ENCODE results near the gene ABCA7.

Gene ABCA7

DNA sequence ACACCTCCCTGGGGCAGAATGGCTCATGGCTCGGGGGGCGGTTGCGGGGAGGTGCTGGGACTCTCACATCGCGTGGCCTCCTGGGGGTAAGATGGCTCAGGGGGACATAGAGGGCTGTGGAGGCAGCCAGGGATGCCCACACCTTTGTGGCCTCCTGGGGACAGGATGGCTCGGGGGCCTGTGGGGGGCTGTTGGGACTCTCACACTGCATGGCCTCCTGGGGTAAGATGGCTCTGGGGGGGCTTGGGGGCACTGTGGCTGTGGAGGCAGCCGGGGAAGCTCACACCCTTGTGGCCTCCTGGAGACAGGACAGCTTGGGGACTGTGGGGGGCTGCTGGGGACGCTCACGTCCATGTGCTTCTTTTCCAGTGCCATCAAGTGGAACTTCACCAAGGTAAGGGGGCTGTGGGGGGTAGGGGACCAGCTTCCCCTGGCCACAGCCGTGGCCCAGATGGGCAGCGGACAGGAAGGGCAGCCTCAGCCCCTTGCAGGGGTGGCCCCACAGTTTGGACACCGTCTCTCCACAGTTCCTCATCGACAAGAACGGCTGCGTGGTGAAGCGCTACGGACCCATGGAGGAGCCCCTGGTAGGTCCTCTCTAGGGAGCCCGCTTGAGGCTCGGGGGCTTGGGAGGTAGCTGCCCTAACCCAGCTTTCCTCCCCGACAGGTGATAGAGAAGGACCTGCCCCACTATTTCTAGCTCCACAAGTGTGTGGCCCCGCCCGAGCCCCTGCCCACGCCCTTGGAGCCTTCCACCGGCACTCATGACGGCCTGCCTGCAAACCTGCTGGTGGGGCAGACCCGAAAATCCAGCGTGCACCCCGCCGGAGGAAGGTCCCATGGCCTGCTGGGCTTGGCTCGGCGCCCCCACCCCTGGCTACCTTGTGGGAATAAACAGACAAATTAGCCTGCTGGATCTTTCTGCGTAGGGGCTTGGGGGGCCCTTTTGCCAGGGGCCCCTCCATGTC lies 66.2 kb downstream of the ABCA7 start:
- peaks cover 3% of the 10 kb centered on the region for H3K79me2 ChIP-seq (ENCODE audit: control insufficient read depth, insufficient read depth, low read length, unreplicated experiment)
- H3K4me3 ChIP-seq (ENCODE audit: low read depth, low read length): no peak overlapping the region
- peaks cover 17% of the 10 kb centered on the region for H3K4me1 ChIP-seq (ENCODE audit: control insufficient read depth, insufficient read depth, low read length, unreplicated experiment)
- no peak overlapping the region for H3K27ac ChIP-seq (ENCODE audit: low read depth, low read length)
- H3K27me3 ChIP-seq (ENCODE audit: insufficient read depth, low read length): no peaks in the 10 kb centered on the region
- H2AFZ ChIP-seq (ENCODE audit: low read length, unreplicated experiment): no peak overlapping the region
- peaks cover 2% of the 10 kb centered on the region; the same call in 1 of the 2 replicates for H3K36me3 ChIP-seq (ENCODE audit: insufficient read depth, low read length)

- Histone ChIP-seq H3K4me3 (ENCODE audit: low read depth, low read length) (no peak overlapping the region), H3K79me2 (ENCODE audit: control insufficient read depth, insufficient read depth, low read length, unreplicated experiment) (peaks cover 3% of the 10 kb centered on the region), H3K27me3 (ENCODE audit: insufficient read depth, low read length) (no peaks in the 10 kb centered on the region), H3K36me3 (ENCODE audit: insufficient read depth, low read length) (peaks cover 2% of the 10 kb centered on the region; the same call in 1 of the 2 replicates), H3K4me1 (ENCODE audit: control insufficient read depth, insufficient read depth, low read length, unreplicated experiment) (peaks cover 9% of the 10 kb centered on the region), H3K27ac (ENCODE audit: low read depth, low read length) (no peak overlapping the region), H2AFZ (ENCODE audit: low read length, unreplicated experiment) (no peak overlapping the region)
These were observed 67.1 kb downstream of the ABCA7 start for GRCh38 chr19:1106841-1107660.

- Histone ChIP-seq H3K27me3 (ENCODE audit: insufficient read depth, low read length) (no peaks in the 10 kb centered on the region), H2AFZ (ENCODE audit: low read length, unreplicated experiment) (no peak overlapping the region), H3K36me3 (ENCODE audit: insufficient read depth, low read length) (peaks cover 2% of the 10 kb centered on the region; the same call in 1 of the 2 replicates), H3K79me2 (ENCODE audit: control insufficient read depth, insufficient read depth, low read length, unreplicated experiment) (peaks cover 3% of the 10 kb centered on the region), H3K4me1 (ENCODE audit: control insufficient read depth, insufficient read depth, low read length, unreplicated experiment) (peaks cover 5% of the 10 kb centered on the region), H3K4me3 (ENCODE audit: low read depth, low read length) (no peak overlapping the region), H3K27ac (ENCODE audit: low read depth, low read length) (no peak overlapping the region)
These were observed 67.9 kb downstream of the ABCA7 start for GRCh38 chr19:1107661-1108261.

GRCh38 chr19:1108291-1109031 lies 68.6 kb downstream of the ABCA7 start:
- peaks cover 3% of the 10 kb centered on the region for H3K79me2 ChIP-seq (ENCODE audit: control insufficient read depth, insufficient read depth, low read length, unreplicated experiment)
- no peak overlapping the region for H2AFZ ChIP-seq (ENCODE audit: low read length, unreplicated experiment)
- no peaks in the 10 kb centered on the region for H3K27me3 ChIP-seq (ENCODE audit: insufficient read depth, low read length)
- no peaks in the 10 kb centered on the region for H3K4me1 ChIP-seq (ENCODE audit: control insufficient read depth, insufficient read depth, low read length, unreplicated experiment)
- peaks cover 2% of the 10 kb centered on the region; the same call in 1 of the 2 replicates for H3K36me3 ChIP-seq (ENCODE audit: insufficient read depth, low read length)
- H3K4me3 ChIP-seq (ENCODE audit: low read depth, low read length): no peak overlapping the region
- no peak overlapping the region for H3K27ac ChIP-seq (ENCODE audit: low read depth, low read length)

DNA sequence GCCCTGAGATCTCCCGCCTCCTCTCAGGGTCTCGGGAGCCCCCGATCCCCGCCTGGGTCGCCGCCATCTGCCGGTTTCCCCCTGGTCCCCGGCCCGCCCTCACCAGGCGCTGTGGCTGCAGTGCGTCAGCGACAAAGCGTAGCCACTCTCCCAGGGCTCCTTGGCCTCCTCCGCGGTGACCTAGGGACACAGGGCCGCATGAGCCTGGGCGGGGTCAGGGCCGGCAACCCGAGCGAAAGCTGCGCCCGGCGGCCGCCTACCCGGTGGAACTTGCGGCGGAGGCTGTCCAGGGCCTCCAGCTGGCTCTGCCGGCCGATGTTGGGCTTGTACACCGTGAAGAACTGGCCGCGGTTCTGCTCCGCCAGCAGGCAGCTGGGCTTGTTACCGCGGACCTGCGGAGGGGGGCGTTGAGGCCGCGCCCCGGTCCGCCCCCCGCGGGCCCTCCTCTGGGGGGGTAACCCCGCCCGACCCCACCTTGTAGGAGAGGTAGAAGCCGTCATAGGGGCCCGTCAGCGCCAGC lies 69.2 kb downstream of the ABCA7 start:
- no peak overlapping the region for H3K27ac ChIP-seq (ENCODE audit: low read depth, low read length)
- peaks cover 2% of the 10 kb centered on the region; the same call in 1 of the 2 replicates for H3K36me3 ChIP-seq (ENCODE audit: insufficient read depth, low read length)
- no peaks in the 10 kb centered on the region for H3K4me1 ChIP-seq (ENCODE audit: control insufficient read depth, insufficient read depth, low read length, unreplicated experiment)

DNA sequence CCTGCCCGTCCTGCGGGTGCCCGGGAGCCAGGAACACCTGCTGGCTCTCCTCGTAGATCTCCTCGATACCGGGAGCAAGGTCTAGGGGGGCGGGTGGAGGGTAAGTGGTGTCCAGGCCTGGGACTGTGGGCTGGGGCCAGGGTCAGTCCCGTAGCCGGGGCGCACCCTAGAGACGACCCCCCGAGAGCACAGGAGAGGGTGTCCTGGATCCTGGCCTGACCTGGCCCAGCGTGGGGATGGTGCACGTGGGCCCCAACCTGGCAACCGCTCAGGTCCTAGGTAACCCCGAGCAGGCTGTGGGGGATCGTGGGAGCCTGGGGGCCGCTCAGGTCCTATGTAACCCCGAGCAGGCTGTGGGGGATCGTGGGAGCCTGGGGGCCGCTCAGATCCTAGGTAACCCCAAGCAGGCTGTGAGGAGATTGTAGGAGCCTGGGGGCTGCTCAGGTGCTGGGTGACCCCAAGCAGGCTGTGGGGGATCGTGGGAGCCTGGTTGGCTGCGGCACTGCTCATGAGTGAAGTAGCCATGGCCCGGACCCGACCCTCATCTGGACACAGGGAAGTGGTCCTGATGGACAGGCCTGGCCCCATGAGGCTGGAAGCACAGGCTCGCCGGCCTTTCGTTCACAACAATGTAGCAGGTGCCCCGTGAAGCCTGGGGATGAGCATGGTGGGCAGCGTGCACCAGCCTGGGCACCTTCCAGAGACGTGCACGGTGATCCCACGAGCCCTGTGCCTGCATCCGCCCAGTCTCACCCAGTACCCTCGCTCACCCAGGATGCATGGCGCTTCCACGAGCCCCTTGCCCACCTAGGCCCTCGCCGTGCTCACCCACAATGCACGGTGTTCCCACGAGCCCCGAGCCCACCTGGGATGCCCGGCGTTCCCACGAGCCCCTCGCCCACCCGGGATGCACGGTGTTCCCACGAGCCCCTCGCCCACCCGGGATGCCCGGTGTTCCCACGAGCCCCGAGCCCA lies 70.1 kb downstream of the ABCA7 start:
- H3K4me1 ChIP-seq (ENCODE audit: control insufficient read depth, insufficient read depth, low read length, unreplicated experiment): no peaks in the 10 kb centered on the region
- H3K79me2 ChIP-seq (ENCODE audit: control insufficient read depth, insufficient read depth, low read length, unreplicated experiment): peaks cover 2% of the 10 kb centered on the region
- no peaks in the 10 kb centered on the region for H3K27me3 ChIP-seq (ENCODE audit: insufficient read depth, low read length)
- H3K4me3 ChIP-seq (ENCODE audit: low read depth, low read length): no peak overlapping the region
- peaks cover 2% of the 10 kb centered on the region; the same call in 1 of the 2 replicates for H3K36me3 ChIP-seq (ENCODE audit: insufficient read depth, low read length)
- no peak overlapping the region for H3K27ac ChIP-seq (ENCODE audit: low read depth, low read length)
- H2AFZ ChIP-seq (ENCODE audit: low read length, unreplicated experiment): no peak overlapping the region

More for the DNA sequence above, 69.2 kb downstream of the ABCA7 start:
- Histone ChIP-seq H3K4me3 (ENCODE audit: low read depth, low read length) (no peak overlapping the region), H3K27me3 (ENCODE audit: insufficient read depth, low read length) (no peaks in the 10 kb centered on the region), H3K79me2 (ENCODE audit: control insufficient read depth, insufficient read depth, low read length, unreplicated experiment) (peaks cover 3% of the 10 kb centered on the region), H2AFZ (ENCODE audit: low read length, unreplicated experiment) (no peak overlapping the region)

GRCh38 chr19:1110809-1111640 lies 71.1 kb downstream of the ABCA7 start:
- no peak overlapping the region for H3K4me3 ChIP-seq (ENCODE audit: low read depth, low read length)
- no peak overlapping the region for H2AFZ ChIP-seq (ENCODE audit: low read length, unreplicated experiment)
- peaks cover 2% of the 10 kb centered on the region; the same call in 1 of the 2 replicates for H3K36me3 ChIP-seq (ENCODE audit: insufficient read depth, low read length)
- H3K27me3 ChIP-seq (ENCODE audit: insufficient read depth, low read length): no peaks in the 10 kb centered on the region
- no peaks in the 10 kb centered on the region for H3K79me2 ChIP-seq (ENCODE audit: control insufficient read depth, insufficient read depth, low read length, unreplicated experiment)
- no peaks in the 10 kb centered on the region for H3K4me1 ChIP-seq (ENCODE audit: control insufficient read depth, insufficient read depth, low read length, unreplicated experiment)
- no peak overlapping the region for H3K27ac ChIP-seq (ENCODE audit: low read depth, low read length)

GRCh38 chr19:1111641-1112267 lies 71.8 kb downstream of the ABCA7 start:
- Histone ChIP-seq H3K36me3 (ENCODE audit: insufficient read depth, low read length) (no peaks in the 10 kb centered on the region; the same call in 1 of the 2 replicates), H2AFZ (ENCODE audit: low read length, unreplicated experiment) (no peak overlapping the region), H3K27ac (ENCODE audit: low read depth, low read length) (no peak overlapping the region), H3K27me3 (ENCODE audit: insufficient read depth, low read length) (no peaks in the 10 kb centered on the region), H3K79me2 (ENCODE audit: control insufficient read depth, insufficient read depth, low read length, unreplicated experiment) (no peaks in the 10 kb centered on the region), H3K4me3 (ENCODE audit: low read depth, low read length) (no peak overlapping the region), H3K4me1 (ENCODE audit: control insufficient read depth, insufficient read depth, low read length, unreplicated experiment) (no peaks in the 10 kb centered on the region)
